HG02884 (cell line): ENCODE results near the gene PAFAH1B2.
"Not testable (repeated sequence)": the region's sequence is repeated elsewhere in the genome, so short reads cannot be mapped to it uniquely, and the experiment has no call there.

ENCODE experiments used
- ATAC-seq: cut with Tn5 transposase; IDR thresholded peaks from one replicate; pipeline ENCODE4 v1.9.1; 2021; ENCODE audit warnings: mild to moderate bottlenecking, moderate library complexity; ENCODE audit not compliant: unreplicated experiment

PAFAH1B2 gene

GRCh38 chr11:117171404-117172061 is 27.4 kb downstream of the PAFAH1B2 start:
- ATAC-seq = no peak

- ATAC-seq = no peak
These were observed 28.8 kb downstream of the PAFAH1B2 start for GRCh38 chr11:117172724-117173421.

- ATAC-seq = no peak
These were observed 31.0 kb downstream of the PAFAH1B2 start for GRCh38 chr11:117175104-117175503.

- ATAC-seq = no peak
These were observed 31.7 kb downstream of the PAFAH1B2 start for GRCh38 chr11:117175781-117176180.

- no peak for ATAC-seq
These were observed 32.1 kb downstream of the PAFAH1B2 start for GRCh38 chr11:117176186-117176585.

- no peak for ATAC-seq
These were observed 33.6 kb downstream of the PAFAH1B2 start for GRCh38 chr11:117177534-117178209.

- ATAC-seq = peak; percentile 87
These were observed 34.3 kb downstream of the PAFAH1B2 start, which contains the start of gene SIDT2 for GRCh38 chr11:117178210-117179034. SIDT2 (plus strand) TSS chr11:117178743; CDS start chr11:117179264, 521 bp downstream.

- ATAC-seq = peak; percentile 25
These were observed 35.2 kb downstream of the PAFAH1B2 start for GRCh38 chr11:117179048-117179999.

- no peak for ATAC-seq
These were observed 35.9 kb downstream of the PAFAH1B2 start for GRCh38 chr11:117180020-117180419.

- ATAC-seq = no peak
These were observed 36.8 kb downstream of the PAFAH1B2 start for GRCh38 chr11:117180661-117181585.

GRCh38 chr11:117181586-117182550 is 37.8 kb downstream of the PAFAH1B2 start:
- no peak for ATAC-seq

GRCh38 chr11:117182551-117182935 is 38.5 kb downstream of the PAFAH1B2 start:
- ATAC-seq = no peak

- not testable (repeated sequence) for ATAC-seq
These were observed 39.1 kb downstream of the PAFAH1B2 start for GRCh38 chr11:117183178-117183577.

- no peak for ATAC-seq
These were observed 39.8 kb downstream of the PAFAH1B2 start for GRCh38 chr11:117183724-117184349.

GRCh38 chr11:117185736-117186430 is 41.8 kb downstream of the PAFAH1B2 start:
- no peak for ATAC-seq

GRCh38 chr11:117186431-117186761 is 42.3 kb downstream of the PAFAH1B2 start:
- ATAC-seq = no peak

- ATAC-seq = no peak
These were observed 42.9 kb downstream of the PAFAH1B2 start for GRCh38 chr11:117187007-117187406.
